ENCODE data around the gene DUXA.
"Not testable (repeated sequence)": the region's sequence is repeated elsewhere in the genome, so short reads cannot be mapped to it uniquely, and the experiment has no call there.

Gene DUXA

DNA sequence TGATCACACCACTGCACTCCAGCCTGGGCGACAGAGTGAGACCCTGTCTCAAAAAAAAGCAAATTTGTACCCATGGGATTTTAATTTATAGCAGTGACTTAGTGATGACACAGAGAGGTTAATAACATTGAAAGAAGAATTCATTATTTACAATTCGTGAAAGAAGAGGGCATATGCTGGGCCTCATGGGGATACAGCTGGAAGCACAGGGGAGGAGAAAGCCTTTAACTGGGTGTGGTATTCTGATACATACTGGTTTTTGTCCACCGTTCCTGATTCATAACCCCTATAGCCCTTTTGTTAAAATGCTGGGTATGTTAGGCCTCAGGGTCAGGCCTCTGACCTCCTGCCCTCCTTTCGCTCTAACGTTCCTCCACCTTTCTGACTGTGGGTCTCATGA, 34.9 kb upstream of the DUXA start:
- no peak for TF ChIP-seq EZH2 (IDR thresholded peaks at IDR 0.05; ENCODE audit: borderline replicate concordance, low read length)
- TF ChIP-seq, protein P1, sequence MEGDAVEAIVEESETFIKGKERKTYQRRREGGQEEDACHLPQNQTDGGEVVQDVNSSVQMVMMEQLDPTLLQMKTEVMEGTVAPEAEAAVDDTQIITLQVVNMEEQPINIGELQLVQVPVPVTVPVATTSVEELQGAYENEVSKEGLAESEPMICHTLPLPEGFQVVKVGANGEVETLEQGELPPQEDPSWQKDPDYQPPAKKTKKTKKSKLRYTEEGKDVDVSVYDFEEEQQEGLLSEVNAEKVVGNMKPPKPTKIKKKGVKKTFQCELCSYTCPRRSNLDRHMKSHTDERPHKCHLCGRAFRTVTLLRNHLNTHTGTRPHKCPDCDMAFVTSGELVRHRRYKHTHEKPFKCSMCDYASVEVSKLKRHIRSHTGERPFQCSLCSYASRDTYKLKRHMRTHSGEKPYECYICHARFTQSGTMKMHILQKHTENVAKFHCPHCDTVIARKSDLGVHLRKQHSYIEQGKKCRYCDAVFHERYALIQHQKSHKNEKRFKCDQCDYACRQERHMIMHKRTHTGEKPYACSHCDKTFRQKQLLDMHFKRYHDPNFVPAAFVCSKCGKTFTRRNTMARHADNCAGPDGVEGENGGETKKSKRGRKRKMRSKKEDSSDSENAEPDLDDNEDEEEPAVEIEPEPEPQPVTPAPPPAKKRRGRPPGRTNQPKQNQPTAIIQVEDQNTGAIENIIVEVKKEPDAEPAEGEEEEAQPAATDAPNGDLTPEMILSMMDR (IDR thresholded peaks at IDR 0.05; ENCODE audit: low read length) = no peak
- Histone ChIP-seq H3K4me3 (ENCODE audit: low read depth, low read length, poor library complexity, severe bottlenecking) (no peak overlapping the region), H3K9ac (ENCODE audit: low read length) (no peak overlapping the region), H4K20me1 (ENCODE audit: insufficient read depth, low read length) (no peaks in the 10 kb centered on the region), H3K4me2 (ENCODE audit: low read length) (no peak overlapping the region), H3K27ac (ENCODE audit: low read depth, low read length, poor library complexity, severe bottlenecking) (no peak overlapping the region), H3F3A (ENCODE audit: insufficient read depth, low read length) (no peaks in the 10 kb centered on the region), H3K36me3 (ENCODE audit: insufficient read depth, low read length) (peaks cover 51% of the 10 kb centered on the region), H3K9me3 (ENCODE audit: low read length) (no peaks in the 10 kb centered on the region), H3K4me1 (ENCODE audit: insufficient read depth, low read length, severe bottlenecking) (no peaks in the 10 kb centered on the region), H2AFZ (ENCODE audit: low read length) (no peak overlapping the region), H3K79me2 (ENCODE audit: insufficient read depth, low read length) (no peaks in the 10 kb centered on the region), H3K27me3 (ENCODE audit: insufficient read depth, low read length) (no peaks in the 10 kb centered on the region), H3K9me2 (ENCODE audit: low read depth, low read length) (no peaks in the 10 kb centered on the region)

GRCh38 chr19:57197874-57198273, 30.6 kb upstream of the DUXA start:
- not testable (repeated sequence) for H3K79me2 ChIP-seq (ENCODE audit: insufficient read depth, low read length); H3K9me2 ChIP-seq (ENCODE audit: low read depth, low read length); H3K4me1 ChIP-seq (ENCODE audit: insufficient read depth, low read length, severe bottlenecking); H3K4me3 ChIP-seq (ENCODE audit: low read depth, low read length, poor library complexity, severe bottlenecking); H3K4me2 ChIP-seq (ENCODE audit: low read length); H3K9me3 ChIP-seq (ENCODE audit: low read length); H2AFZ ChIP-seq (ENCODE audit: low read length); H3F3A ChIP-seq (ENCODE audit: insufficient read depth, low read length); H4K20me1 ChIP-seq (ENCODE audit: insufficient read depth, low read length); H3K27ac ChIP-seq (ENCODE audit: low read depth, low read length, poor library complexity, severe bottlenecking); H3K9ac ChIP-seq (ENCODE audit: low read length); H3K27me3 ChIP-seq (ENCODE audit: insufficient read depth, low read length)
- peaks cover 62% of the 10 kb centered on the region for H3K36me3 ChIP-seq (ENCODE audit: insufficient read depth, low read length)

- H3K4me2 ChIP-seq (ENCODE audit: low read length) = peak overlapping the region; percentile 78
- TF ChIP-seq, protein P1 (IDR thresholded peaks at IDR 0.05; ENCODE audit: low read length) = no peak
- TF ChIP-seq EZH2 (IDR thresholded peaks at IDR 0.05; ENCODE audit: borderline replicate concordance, low read length) = no peak
- H3K4me1 ChIP-seq (ENCODE audit: insufficient read depth, low read length, severe bottlenecking) = peaks cover 17% of the 10 kb centered on the region
- no peaks in the 10 kb centered on the region for H3F3A ChIP-seq (ENCODE audit: insufficient read depth, low read length)
- H3K27me3 ChIP-seq (ENCODE audit: insufficient read depth, low read length) = no peaks in the 10 kb centered on the region
- peaks cover 61% of the 10 kb centered on the region for H3K36me3 ChIP-seq (ENCODE audit: insufficient read depth, low read length)
- no peaks in the 10 kb centered on the region for H4K20me1 ChIP-seq (ENCODE audit: insufficient read depth, low read length)
- H3K4me3 ChIP-seq (ENCODE audit: low read depth, low read length, poor library complexity, severe bottlenecking) = peak overlapping the region; percentile 81
- H3K9ac ChIP-seq (ENCODE audit: low read length) = no peak overlapping the region
- no peak overlapping the region for H2AFZ ChIP-seq (ENCODE audit: low read length)
- peaks cover 16% of the 10 kb centered on the region for H3K79me2 ChIP-seq (ENCODE audit: insufficient read depth, low read length)
- H3K9me3 ChIP-seq (ENCODE audit: low read length) = peaks cover 17% of the 10 kb centered on the region
- no peak overlapping the region for H3K27ac ChIP-seq (ENCODE audit: low read depth, low read length, poor library complexity, severe bottlenecking)
- H3K9me2 ChIP-seq (ENCODE audit: low read depth, low read length) = no peaks in the 10 kb centered on the region
These were observed 25.7 kb upstream of the DUXA start for GRCh38 chr19:57192993-57193392.

DNA sequence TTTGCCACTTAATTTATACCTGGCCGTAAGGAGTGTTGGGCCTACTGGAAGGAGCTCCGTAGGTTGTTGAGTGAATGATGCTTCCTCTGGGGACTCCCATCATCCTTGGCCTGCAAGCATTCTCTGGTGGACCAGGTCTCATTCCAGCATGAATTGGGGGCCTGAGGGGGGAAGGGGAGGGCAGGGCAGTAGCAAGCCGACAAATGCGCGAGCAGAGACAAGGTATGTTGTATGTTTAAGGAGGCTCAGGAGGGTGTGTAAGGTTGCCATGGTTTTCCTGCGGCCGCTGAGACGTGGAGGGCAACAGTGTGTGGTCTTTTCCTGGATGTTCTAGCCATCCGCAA, 24.8 kb upstream of the DUXA start:
- Histone ChIP-seq H3K36me3 (ENCODE audit: insufficient read depth, low read length) (peaks cover 59% of the 10 kb centered on the region), H3K27me3 (ENCODE audit: insufficient read depth, low read length) (no peaks in the 10 kb centered on the region), H3K9me3 (ENCODE audit: low read length) (peaks cover 25% of the 10 kb centered on the region), H3F3A (ENCODE audit: insufficient read depth, low read length) (no peaks in the 10 kb centered on the region), H3K4me2 (ENCODE audit: low read length) (peak overlapping the region; percentile 78), H4K20me1 (ENCODE audit: insufficient read depth, low read length) (no peaks in the 10 kb centered on the region), H3K9ac (ENCODE audit: low read length) (peak overlapping the region; percentile 84), H3K9me2 (ENCODE audit: low read depth, low read length) (no peaks in the 10 kb centered on the region), H3K4me3 (ENCODE audit: low read depth, low read length, poor library complexity, severe bottlenecking) (peak overlapping the region; percentile 81), H2AFZ (ENCODE audit: low read length) (no peak overlapping the region), H3K4me1 (ENCODE audit: insufficient read depth, low read length, severe bottlenecking) (peaks cover 17% of the 10 kb centered on the region), H3K27ac (ENCODE audit: low read depth, low read length, poor library complexity, severe bottlenecking) (no peak overlapping the region), H3K79me2 (ENCODE audit: insufficient read depth, low read length) (peaks cover 16% of the 10 kb centered on the region)
- TF ChIP-seq, protein P1 (IDR thresholded peaks at IDR 0.05; ENCODE audit: low read length) = no peak
- TF ChIP-seq EZH2 (IDR thresholded peaks at IDR 0.05; ENCODE audit: borderline replicate concordance, low read length) = no peak

All from OCI-LY1 (cell line).